ENCODE data around the gene SARS2.

GRCh38 chr19:38922482-38922881, 8.1 kb downstream of the SARS2 start:
- TF ChIP-seq CTCF (IDR thresholded peaks at IDR 0.05) (no peak), POLR2A (IDR thresholded peaks at IDR 0.05) (no peak)
